NCI-H748 (cell line): ENCODE measurements around the gene UGT1A8.
"Not testable (repeated sequence)": the region's sequence is repeated elsewhere in the genome, so short reads cannot be mapped to it uniquely, and the experiment has no call there.

Experiments
- DNase-seq: peaks from one replicate; lab custom pipeline; 2025; ENCODE audit not compliant: unreplicated experiment; lab: John Stamatoyannopoulos, UW

Gene UGT1A8

DNA sequence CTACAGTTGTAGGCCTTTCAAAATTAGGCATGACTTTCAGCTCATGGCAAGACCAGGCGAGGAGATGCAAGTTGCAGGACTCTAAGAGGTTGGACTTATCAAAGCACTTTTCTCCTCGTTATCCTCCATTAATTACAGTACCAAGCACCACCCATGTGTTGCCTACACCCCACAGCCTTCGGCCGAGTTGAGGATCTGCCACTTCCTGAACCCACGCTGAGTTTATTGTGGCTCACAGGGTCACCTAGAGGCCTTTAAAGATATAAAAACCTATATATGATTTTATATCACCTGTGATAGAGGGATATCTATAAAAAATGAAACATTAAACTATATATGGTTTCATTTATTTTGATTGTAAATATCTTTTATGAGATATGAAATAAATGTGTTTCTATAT, 21.4 kb downstream of the UGT1A8 start:
- no peak for DNase-seq

DNA sequence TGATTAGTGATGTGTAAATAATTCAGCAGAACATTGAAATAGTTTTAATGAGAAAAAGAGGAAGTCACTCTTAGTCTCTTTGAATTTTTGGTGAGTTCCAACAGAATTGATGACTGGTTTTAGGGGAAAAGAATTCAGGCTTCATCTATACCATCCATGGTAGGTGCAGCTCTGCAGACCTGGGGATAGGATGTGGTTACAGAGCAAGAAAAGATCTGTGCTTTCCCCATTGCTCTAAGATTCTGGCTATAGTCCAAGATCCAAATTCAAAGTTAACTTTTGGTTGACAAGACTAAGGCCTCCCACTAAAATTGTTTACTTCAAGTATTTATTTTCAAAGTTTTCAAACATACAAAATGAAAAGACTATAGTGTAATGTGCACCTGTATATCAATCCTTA, 22.4 kb downstream of the UGT1A8 start:
- no peak for DNase-seq

DNA sequence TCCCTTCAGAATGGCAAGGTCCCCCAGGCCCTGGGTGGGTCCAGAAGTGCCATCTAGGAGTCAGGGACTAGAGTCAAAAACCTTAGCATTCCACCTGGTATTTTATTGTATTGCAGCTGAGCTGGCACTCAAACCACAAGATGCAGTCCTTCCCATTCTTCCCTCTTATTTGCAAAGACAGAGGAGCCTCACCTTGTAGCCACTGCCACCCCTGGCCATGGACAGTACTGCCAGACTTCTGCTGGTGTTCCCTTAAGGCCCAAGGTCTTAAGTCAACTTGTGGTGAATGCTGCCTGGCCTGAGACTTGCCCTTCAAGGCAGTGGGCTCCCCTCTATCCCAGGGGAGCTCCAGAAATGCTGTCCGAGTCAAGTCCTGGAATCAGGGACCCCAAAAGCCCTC, 25.7 kb downstream of the UGT1A8 start:
- DNase-seq: no peak

GRCh38 chr2:233646033-233646432, 28.6 kb downstream of the UGT1A8 start:
- DNase-seq: not testable (repeated sequence)

- DNase-seq: no peak
Observed at GRCh38 chr2:233650981-233651380, 33.5 kb downstream of the UGT1A8 start.

DNA sequence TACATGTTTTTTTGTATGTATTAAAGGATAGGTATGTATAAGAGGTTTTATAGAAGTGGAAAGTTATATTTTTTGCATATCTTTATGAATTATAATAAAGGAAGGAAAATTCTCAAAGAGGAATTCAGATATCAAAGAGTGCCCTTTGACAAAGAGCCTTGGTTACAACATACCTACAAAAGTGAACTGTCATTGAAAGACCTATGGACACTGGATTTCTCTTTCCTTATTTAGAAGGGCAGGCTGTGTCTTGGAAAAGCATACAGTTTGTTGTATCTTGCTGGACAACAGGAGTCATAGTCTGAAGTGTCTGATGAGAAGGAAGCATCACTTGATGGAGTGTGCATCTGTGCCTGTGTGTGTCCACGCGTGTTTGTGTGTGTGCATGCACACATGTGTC, 34.0 kb downstream of the UGT1A8 start:
- DNase-seq: no peak

DNA sequence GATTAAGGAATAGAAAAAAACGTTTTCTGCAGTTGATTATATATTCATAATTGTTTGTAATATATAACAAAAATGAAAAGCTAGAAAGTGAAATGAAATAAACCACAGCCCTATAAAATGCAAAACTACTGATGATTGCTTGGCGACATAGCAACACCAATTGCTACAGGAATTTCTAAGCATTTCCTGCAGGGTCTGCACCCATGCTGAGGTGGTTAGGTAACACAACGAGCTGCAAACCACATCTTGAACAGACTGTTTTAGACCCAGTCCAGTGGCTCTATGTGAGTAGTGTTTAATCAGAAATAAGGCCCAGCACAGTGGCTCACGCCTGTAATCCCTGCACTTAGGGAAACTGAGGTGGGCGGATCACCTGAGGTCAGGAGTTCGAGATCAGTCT, 37.1 kb downstream of the UGT1A8 start:
- DNase-seq: no peak

DNA sequence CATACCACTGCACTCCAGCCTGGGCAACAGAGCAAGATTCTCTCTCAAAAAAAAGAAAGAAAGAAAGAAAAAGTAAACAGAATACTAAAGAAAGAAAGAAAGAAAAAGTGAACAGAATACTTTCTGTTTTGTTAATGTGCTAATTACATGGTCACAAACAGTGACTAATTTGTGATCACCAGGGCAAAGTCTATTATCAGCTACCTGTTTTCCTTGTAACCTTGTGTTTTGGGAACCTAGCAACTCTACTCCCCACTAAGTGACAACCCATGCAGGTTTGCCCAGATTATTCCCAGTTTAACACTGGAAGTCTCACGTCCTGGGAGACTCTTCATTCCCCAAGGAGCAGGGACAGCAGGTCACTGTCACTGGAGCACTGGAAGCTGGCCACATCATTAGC, 37.6 kb downstream of the UGT1A8 start:
- no peak for DNase-seq

DNA sequence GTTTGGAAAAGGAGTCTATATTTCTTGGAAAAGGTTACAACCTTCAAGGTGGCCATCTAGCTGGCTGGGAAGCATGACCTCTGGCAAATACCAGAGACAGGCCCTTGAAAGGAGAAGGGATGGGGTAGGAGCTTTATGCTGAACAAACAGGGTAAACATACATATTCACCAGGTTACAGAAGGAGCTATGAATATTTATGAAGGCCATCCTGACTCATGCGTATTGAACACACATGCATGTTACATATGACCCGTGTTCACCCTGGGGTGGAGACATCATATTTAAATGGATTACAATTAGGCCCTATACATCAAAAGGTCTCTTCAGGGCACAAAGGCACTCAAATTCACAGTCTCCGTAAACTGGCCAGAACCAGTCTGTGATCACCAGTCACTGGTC, 38.5 kb downstream of the UGT1A8 start:
- not testable (repeated sequence) for DNase-seq

- DNase-seq: no peak
Observed at GRCh38 chr2:233656443-233656842, 39.0 kb downstream of the UGT1A8 start.

DNA sequence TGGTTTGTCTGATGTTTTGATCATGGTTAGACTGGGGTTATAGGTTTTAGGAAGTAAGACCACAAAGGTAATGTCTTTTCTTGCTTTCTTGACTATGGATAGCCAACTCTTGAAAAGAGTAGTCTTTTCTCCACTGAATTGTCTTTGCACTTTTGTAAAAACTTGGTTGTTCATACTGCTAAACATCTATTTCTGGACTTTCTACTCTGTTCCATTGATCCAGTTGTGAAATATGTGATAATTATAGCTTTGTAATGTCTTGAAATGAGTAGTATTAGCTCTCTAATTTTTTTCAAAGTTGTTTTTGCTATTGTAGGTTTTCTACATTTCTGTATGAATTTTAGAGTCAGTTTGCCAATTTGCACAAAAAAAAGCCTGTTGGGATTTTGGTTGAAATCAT, 41.2 kb downstream of the UGT1A8 start:
- DNase-seq: no peak

- DNase-seq: no peak
Observed at GRCh38 chr2:233663911-233664310, 46.5 kb downstream of the UGT1A8 start.

DNA sequence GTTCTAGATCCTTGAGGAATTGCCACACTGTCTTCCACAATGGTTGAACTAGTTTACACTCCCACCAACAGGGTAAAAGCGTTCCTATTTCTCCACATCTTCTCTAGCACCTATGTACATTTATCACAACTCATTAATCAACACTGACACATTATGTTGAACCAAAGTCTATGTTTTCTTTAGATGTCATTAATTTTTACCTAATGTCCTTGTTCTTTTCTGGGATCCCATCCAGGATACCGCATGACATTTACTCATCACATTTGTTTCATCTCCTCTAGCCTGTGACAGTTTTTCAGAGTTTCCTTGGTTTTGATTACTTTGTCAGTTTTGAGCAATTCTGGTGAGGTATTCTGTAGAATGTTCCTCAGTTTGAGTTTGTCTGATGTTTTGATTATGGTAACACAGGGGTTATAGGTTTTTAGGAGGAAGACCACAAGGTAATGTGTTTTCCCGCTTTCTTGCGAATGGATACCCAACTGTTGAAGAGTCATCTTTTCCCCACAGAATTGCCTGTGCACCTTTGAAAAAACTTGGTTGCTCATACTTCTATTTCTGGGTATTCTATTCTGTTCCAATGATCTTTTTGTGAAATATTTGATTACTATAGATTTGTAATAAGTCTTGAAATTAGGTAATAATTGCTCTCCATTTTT, 51.3 kb downstream of the UGT1A8 start:
- no peak for DNase-seq

DNA sequence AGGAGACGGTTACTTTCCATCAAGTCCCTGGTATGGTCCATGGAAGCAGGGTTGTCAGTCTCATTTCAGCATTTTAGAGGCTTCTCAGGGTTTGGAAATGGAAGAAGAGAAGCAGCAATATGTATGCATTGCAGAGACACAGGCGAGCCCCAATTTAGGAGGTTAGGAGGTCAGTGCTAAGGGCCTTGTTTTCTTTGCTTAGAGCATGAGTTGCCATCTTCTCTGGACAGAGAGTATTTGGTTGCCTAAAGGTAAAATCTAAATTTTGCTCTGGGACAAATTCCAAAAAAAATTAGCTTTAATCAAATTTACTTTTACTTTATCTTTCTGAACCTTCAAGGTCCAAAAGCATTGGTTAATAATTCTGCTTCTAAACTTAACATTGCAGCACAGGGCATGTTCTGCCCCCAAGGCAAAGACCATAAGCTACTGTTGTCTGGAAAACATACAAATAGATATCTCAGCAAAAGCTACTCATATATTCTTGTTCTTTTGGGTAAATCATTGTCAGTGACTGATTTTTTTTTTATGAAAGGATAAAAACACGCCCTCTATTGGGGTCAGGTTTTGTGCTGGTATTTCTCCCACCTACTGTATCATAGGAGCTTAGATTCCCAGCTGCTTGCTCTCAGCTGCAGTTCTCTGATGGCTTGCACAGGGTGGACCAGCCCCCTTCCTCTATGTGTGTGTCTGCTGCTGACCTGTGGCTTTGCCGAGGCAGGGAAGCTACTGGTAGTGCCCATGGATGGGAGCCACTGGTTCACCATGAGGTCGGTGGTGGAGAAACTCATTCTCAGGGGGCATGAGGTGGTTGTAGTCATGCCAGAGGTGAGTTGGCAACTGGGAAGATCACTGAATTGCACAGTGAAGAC, 54.1 kb downstream of the UGT1A8 start, which contains the start of gene UGT1A9:
TSS of gene UGT1A9 (plus strand) at position 609 of the 872 bp plus-strand sequence. CDS start at position 646, 37 bp downstream.
- no peak for DNase-seq

GRCh38 chr2:233672886-233673285, 55.5 kb downstream of the UGT1A8 start:
- no peak for DNase-seq

- no peak for DNase-seq
Observed at GRCh38 chr2:233673896-233674295, 56.5 kb downstream of the UGT1A8 start.

GRCh38 chr2:233674314-233674713, 56.9 kb downstream of the UGT1A8 start:
- DNase-seq: no peak

DNA sequence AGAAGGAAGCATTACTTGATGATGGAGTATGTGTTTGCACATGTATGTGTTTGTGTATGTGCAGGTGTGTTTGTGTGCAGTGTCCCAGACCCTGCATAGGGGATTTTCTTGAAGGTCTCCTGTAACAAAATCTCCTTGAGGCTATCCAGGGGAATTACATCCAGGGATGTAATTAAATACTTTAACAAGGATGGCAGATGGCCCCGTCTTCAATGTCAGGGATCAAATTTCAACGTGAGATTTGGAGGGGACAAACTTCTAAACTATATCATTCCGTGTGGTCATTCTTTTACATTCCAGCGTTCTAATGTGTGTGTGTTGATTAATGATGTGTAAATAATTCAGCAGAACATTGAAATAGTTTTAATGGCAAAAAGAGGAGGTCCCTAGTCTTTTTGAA, 57.6 kb downstream of the UGT1A8 start:
- DNase-seq: peak; percentile 74

- DNase-seq: no peak
Observed at GRCh38 chr2:233676046-233676445, 58.6 kb downstream of the UGT1A8 start.

DNA sequence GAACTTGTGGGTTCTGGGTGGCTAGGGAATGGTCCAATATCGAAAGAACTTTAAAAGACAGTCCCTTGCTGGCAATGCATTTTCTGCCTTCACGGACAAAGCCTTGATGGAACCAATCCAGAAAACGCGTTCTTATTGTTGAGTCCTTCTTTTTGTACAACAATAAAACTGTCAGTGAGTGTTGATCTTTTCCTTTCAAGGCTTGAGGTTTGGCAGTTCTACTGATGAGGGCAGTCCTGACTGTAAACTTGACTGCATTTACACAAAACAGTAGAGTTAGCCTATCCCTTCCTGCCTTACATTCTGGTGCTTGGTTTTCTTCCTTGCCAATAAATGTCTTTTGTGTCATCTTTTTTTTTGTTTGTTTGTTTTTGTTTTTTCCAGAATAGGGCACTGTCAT, 61.8 kb downstream of the UGT1A8 start:
- DNase-seq: no peak

DNA sequence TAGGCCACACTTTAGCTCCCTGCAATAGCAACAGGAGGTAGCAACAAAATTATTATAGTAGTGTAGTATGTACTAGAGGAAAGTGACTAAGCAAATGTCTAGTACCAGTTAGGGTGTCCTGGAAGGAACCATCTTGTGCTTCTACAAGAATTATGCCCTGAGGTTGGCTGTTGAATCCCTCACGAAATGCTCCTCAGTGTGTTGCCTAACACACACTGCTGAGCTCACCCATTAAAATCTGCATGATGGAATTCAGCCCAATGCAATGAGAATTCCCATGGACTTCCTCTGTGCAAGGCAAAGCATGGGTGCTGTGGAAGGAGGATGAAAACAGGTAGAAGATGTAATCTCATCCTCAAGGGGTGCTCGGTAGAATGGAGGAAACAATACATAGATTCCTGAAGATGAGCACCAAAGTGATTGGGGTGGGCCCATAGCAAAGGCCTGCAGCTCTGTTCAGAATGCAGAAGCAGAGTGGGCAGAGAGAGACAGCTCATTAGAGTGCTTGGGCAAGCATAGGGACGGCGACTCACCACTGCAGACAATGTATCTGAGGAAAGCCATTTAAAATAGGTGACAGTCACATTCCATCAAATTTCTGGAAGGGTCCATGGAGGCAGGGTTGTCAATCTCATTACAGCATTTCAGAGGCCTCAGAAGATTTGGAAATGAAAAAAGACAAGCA, 63.1 kb downstream of the UGT1A8 start:
- no peak for DNase-seq
